Measurements from ENCODE around the gene CD8A. TPM values are rescaled to one million over a fixed set of nuclear protein-coding genes. Genes with fewer than 3 reads are reported as not detected.
"Not testable (repeated sequence)": the region's sequence is repeated elsewhere in the genome, so short reads cannot be mapped to it uniquely, and the experiment has no call there.

The CD8A gene
- total RNA-seq, 1 experiment from 2014 or later = 0.28 TPM

DNA sequence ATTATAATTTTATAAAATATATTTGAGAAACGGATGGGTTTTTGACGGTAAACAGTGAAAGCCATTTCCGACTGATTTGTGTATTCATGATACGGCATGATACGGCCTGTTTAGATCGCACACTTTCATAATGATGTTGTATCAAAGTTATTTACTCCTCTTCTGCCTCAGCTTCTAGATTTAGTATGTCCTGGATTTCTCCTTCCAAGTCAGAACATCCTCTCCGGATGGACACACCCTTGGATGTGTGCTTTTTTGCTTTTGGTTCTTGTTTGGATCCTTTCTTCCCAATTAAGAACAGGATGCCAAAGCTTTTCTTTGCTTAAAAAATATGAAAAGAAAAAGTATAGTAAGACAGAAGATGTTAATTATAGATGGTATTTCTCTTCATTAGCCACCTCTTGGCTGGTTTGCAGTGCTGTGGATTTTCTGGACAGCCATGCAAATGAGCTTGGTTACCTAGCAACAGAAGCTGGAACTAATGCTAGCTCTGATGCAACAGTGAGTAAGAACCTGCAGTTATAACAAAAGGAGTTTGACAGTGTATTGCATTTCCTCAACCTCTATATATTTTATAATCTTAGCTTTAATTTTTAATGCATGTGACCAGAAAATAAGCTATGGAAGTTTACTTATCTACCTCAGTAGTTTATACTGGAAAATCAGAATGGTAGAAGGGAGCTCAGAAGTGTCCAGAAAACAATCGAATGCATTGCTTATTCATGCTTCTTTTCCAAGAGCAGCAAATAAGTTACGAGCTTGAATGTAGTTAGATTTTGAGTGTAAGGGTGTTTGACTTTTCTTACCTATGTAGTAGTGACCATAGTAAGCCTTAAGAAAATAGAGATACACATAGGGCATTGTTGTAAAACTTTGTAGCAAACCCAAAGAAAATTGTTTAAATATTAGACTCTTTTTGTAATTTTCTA lies 42.7 kb downstream of the CD8A start:
- 0 out of 2 replicates have a peak, but pooled peaks cover 3% of the 10 kb centered on the region for H4K20me1 ChIP-seq (ENCODE audit: insufficient read depth)
- no peak for DNase-seq
- peak overlapping the region; percentile 70 for H3K27ac ChIP-seq
- intact Hi-C loops (cut with micrococcal nuclease; ENCODE audit: unreplicated experiment) = no loop called here
- no peak for TF ChIP-seq CTCF (conservative IDR thresholded peaks at IDR 0.05)
- no peak for TF ChIP-seq EZH2 (IDR thresholded peaks at IDR 0.05; ENCODE audit: low read depth)
- peaks cover 62% of the 10 kb centered on the region for H3K79me2 ChIP-seq (ENCODE audit: low read depth)
- no peak overlapping the region for H2AFZ ChIP-seq
- 0 out of 2 replicates have a peak, but pooled peaks cover 9% of the 10 kb centered on the region for H3K9me3 ChIP-seq (ENCODE audit: insufficient read depth, low read depth)
- H3K27me3 ChIP-seq (ENCODE audit: insufficient read depth, low read depth) = no peaks in the 10 kb centered on the region
- H3K9me2 ChIP-seq (ENCODE audit: insufficient read depth) = no peaks in the 10 kb centered on the region
- peaks cover 37% of the 10 kb centered on the region; the same call in 1 of the 2 replicates for H3K36me3 ChIP-seq (ENCODE audit: low read depth)
- ChIA-PET CTCF (interaction anchor here (0.6 kb wide), 1 partner anchor 49 kb away, joined by 3 read pairs; no protein-coding TSS in a partner anchor), POLR2A (ENCODE audit: unreplicated experiment) (no interaction called here)
- H3K4me1 ChIP-seq (replicated peaks; ENCODE audit: insufficient read depth) = no peaks in the 10 kb centered on the region; the same call in 1 of the 2 replicates
- BruUV-seq (replicated peaks) = no TSS peak
- no peaks in the 10 kb centered on the region; the same call in 1 of the 2 replicates for H3F3A ChIP-seq (ENCODE audit: insufficient read depth, low read depth)
- peak overlapping the region; percentile 24; the same call in 1 of the 2 replicates for H3K4me2 ChIP-seq
- H3K4me3 ChIP-seq = no peak overlapping the region

GRCh38 chr2:86746939-86747338 lies 43.8 kb downstream of the CD8A start:
- no peaks in the 10 kb centered on the region for H3K27me3 ChIP-seq (ENCODE audit: insufficient read depth, low read depth)
- peak overlapping the region; percentile 70 for H3K27ac ChIP-seq
- DNase-seq = no peak
- TF ChIP-seq CTCF (conservative IDR thresholded peaks at IDR 0.05) (no peak), EZH2 (IDR thresholded peaks at IDR 0.05; ENCODE audit: low read depth) (no peak)
- peaks cover 28% of the 10 kb centered on the region; the same call in 1 of the 2 replicates for H3K36me3 ChIP-seq (ENCODE audit: low read depth)
- ChIA-PET CTCF (no interaction called here), POLR2A (ENCODE audit: unreplicated experiment) (no interaction called here)
- no TSS peak for BruUV-seq (replicated peaks)
- peaks cover 62% of the 10 kb centered on the region for H3K79me2 ChIP-seq (ENCODE audit: low read depth)
- 0 out of 2 replicates have a peak, but pooled peaks cover 3% of the 10 kb centered on the region for H4K20me1 ChIP-seq (ENCODE audit: insufficient read depth)
- H3K4me2 ChIP-seq = no peak overlapping the region
- intact Hi-C loops (cut with micrococcal nuclease; ENCODE audit: unreplicated experiment) = no loop called here
- no peaks in the 10 kb centered on the region; the same call in 1 of the 2 replicates for H3K4me1 ChIP-seq (replicated peaks; ENCODE audit: insufficient read depth)
- 0 out of 2 replicates have a peak, but pooled peaks cover 9% of the 10 kb centered on the region for H3K9me3 ChIP-seq (ENCODE audit: insufficient read depth, low read depth)
- H3K4me3 ChIP-seq = no peak overlapping the region
- no peak overlapping the region for H2AFZ ChIP-seq
- H3F3A ChIP-seq (ENCODE audit: insufficient read depth, low read depth) = no peaks in the 10 kb centered on the region; the same call in 1 of the 2 replicates
- H3K9me2 ChIP-seq (ENCODE audit: insufficient read depth) = no peaks in the 10 kb centered on the region

GRCh38 chr2:86744152-86744551 lies 46.6 kb downstream of the CD8A start:
- H3K9me2 ChIP-seq (ENCODE audit: insufficient read depth) = no peaks in the 10 kb centered on the region
- 0 out of 2 replicates have a peak, but pooled peaks cover 4% of the 10 kb centered on the region for H3K9me3 ChIP-seq (ENCODE audit: insufficient read depth, low read depth)
- no peak overlapping the region for H3K4me2 ChIP-seq
- no peaks in the 10 kb centered on the region; the same call in 1 of the 2 replicates for H3F3A ChIP-seq (ENCODE audit: insufficient read depth, low read depth)
- H3K4me1 ChIP-seq (replicated peaks; ENCODE audit: insufficient read depth) = no peaks in the 10 kb centered on the region; the same call in 1 of the 2 replicates
- H3K27ac ChIP-seq = no peak overlapping the region
- TF ChIP-seq CTCF (conservative IDR thresholded peaks at IDR 0.05) (no peak), EZH2 (IDR thresholded peaks at IDR 0.05; ENCODE audit: low read depth) (no peak)
- no peak overlapping the region for H3K4me3 ChIP-seq
- ChIA-PET POLR2A (ENCODE audit: unreplicated experiment) (interaction anchor here (0.6 kb wide), 1 partner anchor 68 kb away, joined by 3 read pairs; no protein-coding TSS in a partner anchor), CTCF (no interaction called here)
- H2AFZ ChIP-seq = no peak overlapping the region
- BruUV-seq (replicated peaks) = no TSS peak
- 0 out of 2 replicates have a peak, but pooled peaks cover 3% of the 10 kb centered on the region for H4K20me1 ChIP-seq (ENCODE audit: insufficient read depth)
- intact Hi-C loops (cut with micrococcal nuclease; ENCODE audit: unreplicated experiment) = no loop called here
- H3K79me2 ChIP-seq (ENCODE audit: low read depth) = peaks cover 40% of the 10 kb centered on the region
- no peaks in the 10 kb centered on the region for H3K27me3 ChIP-seq (ENCODE audit: insufficient read depth, low read depth)
- peaks cover 18% of the 10 kb centered on the region; the same call in 1 of the 2 replicates for H3K36me3 ChIP-seq (ENCODE audit: low read depth)
- DNase-seq = no peak

DNA sequence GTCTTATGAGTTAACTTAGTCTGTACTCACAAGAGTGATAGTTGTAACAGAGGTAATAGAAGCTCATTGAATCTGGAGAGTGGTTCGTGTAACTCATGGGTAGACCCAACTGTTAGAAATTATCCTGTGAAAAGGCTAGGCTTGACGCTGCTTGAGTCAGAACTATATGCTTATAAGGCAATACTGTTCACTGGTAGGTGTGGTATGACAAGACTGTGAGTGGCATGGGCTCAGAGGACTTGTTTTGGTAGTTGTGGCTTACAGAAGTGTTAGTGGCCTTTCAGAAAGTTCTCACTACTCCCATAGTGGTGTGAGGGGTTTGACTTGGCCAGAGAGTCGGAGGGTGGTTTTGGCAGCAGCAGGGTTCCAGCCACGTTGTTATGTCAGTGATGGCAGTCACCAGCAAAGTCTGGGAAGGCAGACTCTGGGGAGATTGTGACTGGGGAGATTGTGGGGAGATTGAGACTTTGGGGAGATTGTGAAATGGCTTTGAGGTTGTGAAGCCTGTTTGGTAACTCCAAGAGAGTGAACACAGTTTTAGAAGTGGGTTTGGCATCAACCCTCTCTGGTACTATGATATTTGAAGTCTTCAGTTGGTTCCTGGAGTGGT lies 48.7 kb downstream of the CD8A start:
- H3F3A ChIP-seq (ENCODE audit: insufficient read depth, low read depth); H3K27me3 ChIP-seq (ENCODE audit: insufficient read depth, low read depth); CTCF ChIA-PET; intact Hi-C loops (cut with micrococcal nuclease; ENCODE audit: unreplicated experiment); POLR2A ChIA-PET (ENCODE audit: unreplicated experiment); H3K9me2 ChIP-seq (ENCODE audit: insufficient read depth); H3K4me1 ChIP-seq (replicated peaks; ENCODE audit: insufficient read depth); H3K4me3 ChIP-seq; H3K9me3 ChIP-seq (ENCODE audit: insufficient read depth, low read depth); H4K20me1 ChIP-seq (ENCODE audit: insufficient read depth); BruUV-seq (replicated peaks); H2AFZ ChIP-seq; H3K4me2 ChIP-seq; H3K27ac ChIP-seq; DNase-seq: not testable (repeated sequence)
- Histone ChIP-seq H3K79me2 (ENCODE audit: low read depth) (peaks cover 19% of the 10 kb centered on the region), H3K36me3 (ENCODE audit: low read depth) (peaks cover 18% of the 10 kb centered on the region; the same call in 1 of the 2 replicates)

All from PC-9 (cell line).